ENCODE data around the gene EXT2. TPM values are rescaled to one million over a fixed set of nuclear protein-coding genes. Genes with fewer than 3 reads are reported as not detected.

The EXT2 gene
- total RNA-seq = 137 and 234 TPM in 2 replicates

GRCh38 chr11:44095506-44096359 lies at the start of gene EXT2:
TSS of gene EXT2 (plus strand) at chr11:44095678. CDS start at chr11:44107713, 12,035 bp downstream.

DNA sequence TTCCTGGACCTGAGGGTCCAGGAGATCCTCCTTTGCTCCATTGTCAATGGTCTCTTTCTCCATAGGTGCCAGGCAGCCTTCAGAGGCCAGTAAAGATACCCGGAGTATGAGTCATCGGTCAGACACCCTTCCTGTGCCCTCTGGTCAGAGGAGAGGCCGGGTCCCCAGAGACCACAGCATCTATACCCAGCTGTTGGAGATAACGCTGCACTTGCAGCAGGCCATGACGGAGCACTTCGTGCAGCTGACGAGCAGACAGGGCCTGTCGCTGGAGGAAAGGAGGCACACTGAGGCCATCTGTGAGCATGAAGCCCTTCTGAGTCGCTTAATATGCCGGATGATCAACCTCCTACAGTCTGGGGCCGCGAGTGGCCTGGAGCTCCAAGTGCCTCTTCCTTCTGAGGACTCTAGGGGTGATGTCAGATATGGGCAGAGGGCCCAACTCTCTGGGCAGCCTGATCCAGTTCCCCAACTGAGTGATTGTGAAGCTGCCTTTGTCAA lies 47.5 kb upstream of the EXT2 start, which contains the start of gene ACCSL:
Gene ACCSL, plus strand, starts transcription at position 51 of the 501 bp plus-strand sequence. Its CDS starts 56 bp downstream, at position 107.

GRCh38 chr11:44065841-44066731 lies 29.4 kb upstream of the EXT2 start, which contains the start of gene ACCS:
TSS of gene ACCS (plus strand) at chr11:44066270. CDS start at chr11:44067628, 1,358 bp downstream.

Other genes starting within 250 kb of the EXT2 start
- 32.1 and 39.4 TPM in 2 replicates for gene ALKBH3, start 214.8 kb upstream of the EXT2 start, total RNA-seq
- 0.29 and 9.1 TPM in 2 replicates for gene C11orf96, start 153.0 kb upstream of the EXT2 start, total RNA-seq
- not detected in 2 replicates for gene ACCSL, start 47.7 kb upstream of the EXT2 start, total RNA-seq
- gene ACCS, start 29.4 kb upstream of the EXT2 start, total RNA-seq = 16.0 and 20.8 TPM in 2 replicates
- gene ALX4, start 214.5 kb downstream of the EXT2 start, total RNA-seq = 0.58 and 2.0 TPM in 2 replicates

Data from smooth muscle cell of trachea (primary cell).